NCI-H128 (cell line): ENCODE data around the gene RMI1.
"Not testable (repeated sequence)": the region's sequence is repeated elsewhere in the genome, so short reads cannot be mapped to it uniquely, and the experiment has no call there.

ENCODE experiments used
- DNase-seq: peaks from one replicate; lab custom pipeline; 2025; ENCODE audit not compliant: unreplicated experiment; lab: John Stamatoyannopoulos, UW

The RMI1 gene

GRCh38 chr9:84002344-84002743 lies 21.7 kb downstream of the RMI1 start:
- DNase-seq, result no peak

DNA sequence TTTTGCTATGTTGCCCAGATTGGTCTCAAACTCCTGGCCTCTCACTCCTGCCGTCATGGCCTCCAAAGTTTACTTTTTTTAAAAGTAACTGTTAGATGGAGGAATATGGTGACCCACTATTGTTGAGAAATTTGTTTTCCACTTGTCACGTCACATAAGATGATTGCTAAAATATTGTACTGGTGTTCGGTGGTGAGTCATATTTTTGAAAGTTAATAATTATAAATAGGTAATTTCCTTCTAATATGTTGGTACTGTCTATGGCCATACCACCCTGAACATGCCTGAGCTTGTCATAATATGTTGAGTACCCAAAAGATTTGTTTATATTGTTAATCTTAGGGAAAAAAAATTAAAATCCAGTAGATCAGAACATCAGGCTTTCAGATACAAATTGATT lies 22.6 kb downstream of the RMI1 start:
- no peak for DNase-seq

DNA sequence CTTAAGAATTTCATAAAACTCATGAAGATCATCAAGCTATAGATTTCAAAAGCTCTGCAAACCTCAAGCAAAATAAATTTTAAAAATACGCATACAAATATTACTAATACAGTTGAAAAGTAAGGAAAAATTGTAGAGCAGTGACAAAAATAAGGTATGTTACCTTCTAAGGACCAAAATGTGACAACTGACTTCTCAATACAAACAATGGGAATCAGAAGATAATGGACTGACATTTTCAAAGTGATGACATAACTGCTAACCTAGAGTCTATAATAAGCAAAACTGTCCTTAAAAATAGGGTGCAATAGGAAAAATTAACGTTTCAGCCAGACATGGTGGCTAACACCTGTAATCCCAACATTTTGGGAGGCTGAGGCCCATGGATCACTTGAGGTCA lies 27.1 kb downstream of the RMI1 start:
- DNase-seq, result no peak

GRCh38 chr9:84024041-84024575 lies 43.5 kb downstream of the RMI1 start:
- no peak for DNase-seq

DNA sequence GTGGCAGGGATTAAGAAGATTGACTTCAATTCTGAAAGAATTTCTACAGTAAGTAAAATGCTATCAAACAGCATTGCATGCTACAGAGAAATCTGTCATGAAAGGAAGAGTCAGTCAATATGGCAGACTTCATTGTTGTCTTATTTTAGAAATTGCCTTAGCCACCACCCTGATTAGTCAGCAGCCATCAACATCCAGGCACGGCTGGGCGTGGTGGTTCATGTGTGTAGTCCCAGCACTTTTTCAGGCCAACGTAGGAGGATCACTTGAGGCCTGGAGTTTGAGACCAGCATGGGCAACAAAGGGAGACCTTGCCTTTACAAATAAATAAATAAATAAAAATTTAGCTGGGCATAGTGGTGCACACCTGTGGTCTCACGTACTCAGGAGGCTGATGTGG lies 46.6 kb downstream of the RMI1 start:
- DNase-seq, result no peak

GRCh38 chr9:84031534-84031933 lies 50.9 kb downstream of the RMI1 start:
- no peak for DNase-seq

- DNase-seq, result not testable (repeated sequence)
Measured at GRCh38 chr9:84041857-84042256, 61.3 kb downstream of the RMI1 start.

DNA sequence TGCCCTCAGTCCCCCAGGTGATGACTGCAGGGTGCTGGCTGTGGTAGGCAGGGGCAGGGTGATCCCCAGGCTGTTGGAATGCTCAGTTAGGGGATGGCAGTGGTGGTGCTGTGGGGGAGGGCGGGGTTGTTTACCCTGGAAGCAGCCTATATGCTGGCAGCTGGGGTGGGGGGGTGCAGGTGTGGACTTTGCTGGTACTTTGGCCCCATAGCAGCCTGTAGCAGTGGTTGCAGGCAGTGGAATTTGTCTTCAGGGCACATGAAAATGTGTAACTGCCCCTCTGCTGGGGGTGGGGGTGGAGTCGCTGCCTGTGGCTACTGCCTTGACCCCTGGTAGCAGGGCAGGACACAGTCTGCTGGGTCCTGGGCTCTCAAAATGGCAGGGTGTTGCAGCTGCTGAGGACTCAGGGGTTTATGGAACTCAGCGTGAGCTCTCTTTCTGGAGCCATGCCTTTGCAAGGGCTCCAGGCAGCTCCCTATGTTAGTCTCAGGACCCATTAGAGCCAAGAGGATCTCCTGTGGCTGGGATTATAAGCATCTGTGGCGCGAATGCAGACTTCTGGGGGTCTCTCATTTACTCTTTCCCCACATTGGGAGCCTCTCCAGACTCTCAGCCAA lies 65.0 kb downstream of the RMI1 start:
- DNase-seq, result no peak
